BLaER1 (cell line): ENCODE results near the gene NEK11.

ENCODE experiments used
- H3K27ac ChIP-seq: shearing (Covaris generic); formaldehyde crosslinking; 2 replicates; pipeline ENCODE4 v1.8.1; 2022
- H3K27me3 ChIP-seq: shearing (Covaris generic); formaldehyde crosslinking; 2 replicates; pipeline ENCODE4 v1.8.1; 2022
- H3K36me3 ChIP-seq: shearing (Covaris generic); formaldehyde crosslinking; 2 replicates; pipeline ENCODE4 v1.8.1; 2022
- H3K4me1 ChIP-seq: shearing (Covaris generic); formaldehyde crosslinking; 2 replicates; pipeline ENCODE4 v1.8.1; 2022
- H3K4me2 ChIP-seq: shearing (Covaris generic); formaldehyde crosslinking; 2 replicates; pipeline ENCODE4 v1.8.1; 2022
- H3K4me3 ChIP-seq: shearing (Covaris generic); formaldehyde crosslinking; 2 replicates; pipeline ENCODE4 v1.8.1; 2022
- H3K9ac ChIP-seq: shearing (Covaris generic); formaldehyde crosslinking; 2 replicates; pipeline ENCODE4 v1.8.1; 2022
- H3K9me3 ChIP-seq: shearing (Covaris generic); formaldehyde crosslinking; 2 replicates; pipeline ENCODE4 v1.8.1; 2022
- H4K20me1 ChIP-seq: shearing (Covaris generic); formaldehyde crosslinking; 2 replicates; pipeline ENCODE4 v1.8.1; 2022
- Cebpa-rat ChIP-seq: shearing (Covaris generic); IDR thresholded peaks from 2 replicates; pipeline ENCODE4 v1.8.1; 2022

Gene NEK11

GRCh38 chr3:131075632-131076328 is 49.1 kb downstream of the NEK11 start:
- H3K27me3 ChIP-seq = no peaks in the 10 kb centered on the region
- H3K4me3 ChIP-seq = no peak overlapping the region
- H3K9me3 ChIP-seq = no peaks in the 10 kb centered on the region
- H3K4me1 ChIP-seq = peaks cover 44% of the 10 kb centered on the region
- no peaks in the 10 kb centered on the region for H4K20me1 ChIP-seq
- no peak overlapping the region for H3K9ac ChIP-seq
- H3K4me2 ChIP-seq = peak overlapping the region; percentile 23
- H3K27ac ChIP-seq = no peak overlapping the region
- no peak for TF ChIP-seq Cebpa-rat
- no peaks in the 10 kb centered on the region for H3K36me3 ChIP-seq

GRCh38 chr3:131077904-131078303 is 51.2 kb downstream of the NEK11 start:
- no peak overlapping the region for H3K4me3 ChIP-seq
- no peaks in the 10 kb centered on the region for H4K20me1 ChIP-seq
- no peak overlapping the region for H3K4me2 ChIP-seq
- no peak overlapping the region for H3K27ac ChIP-seq
- no peak for TF ChIP-seq Cebpa-rat
- no peak overlapping the region for H3K9ac ChIP-seq
- H3K9me3 ChIP-seq = no peaks in the 10 kb centered on the region
- peaks cover 65% of the 10 kb centered on the region for H3K4me1 ChIP-seq
- H3K36me3 ChIP-seq = no peaks in the 10 kb centered on the region
- H3K27me3 ChIP-seq = no peaks in the 10 kb centered on the region

- Histone ChIP-seq H3K27ac (no peak overlapping the region), H3K9ac (no peak overlapping the region), H3K4me3 (no peak overlapping the region), H3K4me2 (no peak overlapping the region), H3K4me1 (peaks cover 71% of the 10 kb centered on the region), H3K36me3 (no peaks in the 10 kb centered on the region), H4K20me1 (no peaks in the 10 kb centered on the region; the same call in 1 of the 2 replicates), H3K9me3 (no peaks in the 10 kb centered on the region), H3K27me3 (no peaks in the 10 kb centered on the region)
- TF ChIP-seq Cebpa-rat = no peak
These were observed 52.4 kb downstream of the NEK11 start for GRCh38 chr3:131079086-131079485.

GRCh38 chr3:131081224-131081623 is 54.5 kb downstream of the NEK11 start:
- TF ChIP-seq Cebpa-rat = no peak
- no peaks in the 10 kb centered on the region for H3K36me3 ChIP-seq
- H4K20me1 ChIP-seq = no peaks in the 10 kb centered on the region; the same call in 1 of the 2 replicates
- no peaks in the 10 kb centered on the region for H3K27me3 ChIP-seq
- H3K4me2 ChIP-seq = 0 out of 2 replicates have a peak overlapping the region, but pooled peaks have one; percentile 70
- no peaks in the 10 kb centered on the region for H3K9me3 ChIP-seq
- H3K27ac ChIP-seq = no peak overlapping the region; the same call in 1 of the 2 replicates
- H3K4me3 ChIP-seq = no peak overlapping the region
- H3K9ac ChIP-seq = no peak overlapping the region
- peaks cover 65% of the 10 kb centered on the region for H3K4me1 ChIP-seq

GRCh38 chr3:131082246-131082645 is 55.6 kb downstream of the NEK11 start:
- no peaks in the 10 kb centered on the region for H3K9me3 ChIP-seq
- TF ChIP-seq Cebpa-rat = no peak
- no peaks in the 10 kb centered on the region for H3K27me3 ChIP-seq
- no peaks in the 10 kb centered on the region; the same call in 1 of the 2 replicates for H4K20me1 ChIP-seq
- H3K4me1 ChIP-seq = peaks cover 55% of the 10 kb centered on the region
- H3K9ac ChIP-seq = no peak overlapping the region
- no peak overlapping the region for H3K4me3 ChIP-seq
- H3K27ac ChIP-seq = no peak overlapping the region
- H3K36me3 ChIP-seq = no peaks in the 10 kb centered on the region
- peak overlapping the region; percentile 70 for H3K4me2 ChIP-seq

GRCh38 chr3:131082871-131083863 is 56.5 kb downstream of the NEK11 start:
- H3K9ac ChIP-seq = no peak overlapping the region
- H3K4me3 ChIP-seq = no peak overlapping the region
- H3K4me1 ChIP-seq = peaks cover 47% of the 10 kb centered on the region
- H4K20me1 ChIP-seq = no peaks in the 10 kb centered on the region; the same call in 1 of the 2 replicates
- peak overlapping the region; percentile 70 for H3K4me2 ChIP-seq
- no peaks in the 10 kb centered on the region for H3K36me3 ChIP-seq
- H3K27me3 ChIP-seq = no peaks in the 10 kb centered on the region
- no peak overlapping the region; the same call in 1 of the 2 replicates for H3K27ac ChIP-seq
- no peak for TF ChIP-seq Cebpa-rat
- H3K9me3 ChIP-seq = no peaks in the 10 kb centered on the region

- no peak overlapping the region for H3K4me3 ChIP-seq
- no peak for TF ChIP-seq Cebpa-rat
- H3K4me2 ChIP-seq = no peak overlapping the region
- no peak overlapping the region for H3K9ac ChIP-seq
- H3K4me1 ChIP-seq = peaks cover 14% of the 10 kb centered on the region
- no peaks in the 10 kb centered on the region for H3K9me3 ChIP-seq
- no peak overlapping the region for H3K27ac ChIP-seq
- H3K27me3 ChIP-seq = no peaks in the 10 kb centered on the region
- no peaks in the 10 kb centered on the region for H3K36me3 ChIP-seq
- no peaks in the 10 kb centered on the region for H4K20me1 ChIP-seq
These were observed 65.1 kb downstream of the NEK11 start for GRCh38 chr3:131091768-131092167.

- Histone ChIP-seq H3K4me1 (peaks cover 3% of the 10 kb centered on the region; the same call in 1 of the 2 replicates), H3K4me3 (no peak overlapping the region), H3K27me3 (no peaks in the 10 kb centered on the region), H3K9ac (no peak overlapping the region), H3K9me3 (peaks cover 3% of the 10 kb centered on the region), H3K36me3 (no peaks in the 10 kb centered on the region), H3K4me2 (no peak overlapping the region), H3K27ac (no peak overlapping the region), H4K20me1 (no peaks in the 10 kb centered on the region)
- no peak for TF ChIP-seq Cebpa-rat
These were observed 81.2 kb downstream of the NEK11 start for GRCh38 chr3:131107637-131108433.

GRCh38 chr3:131109156-131109555 is 82.5 kb downstream of the NEK11 start:
- no peak overlapping the region for H3K4me3 ChIP-seq
- TF ChIP-seq Cebpa-rat = no peak
- no peaks in the 10 kb centered on the region for H3K36me3 ChIP-seq
- H3K27ac ChIP-seq = no peak overlapping the region
- peaks cover 3% of the 10 kb centered on the region; the same call in 1 of the 2 replicates for H3K4me1 ChIP-seq
- H3K9ac ChIP-seq = no peak overlapping the region
- H3K4me2 ChIP-seq = no peak overlapping the region
- 0 out of 2 replicates have a peak, but pooled peaks cover 3% of the 10 kb centered on the region for H3K9me3 ChIP-seq
- no peaks in the 10 kb centered on the region for H4K20me1 ChIP-seq
- H3K27me3 ChIP-seq = no peaks in the 10 kb centered on the region
